Measurements from ENCODE around the gene LRRC8E. TPM values are rescaled to one million over a fixed set of nuclear protein-coding genes. Genes with fewer than 3 reads are reported as not detected.

Gene LRRC8E
- total RNA-seq, 2 donors from 2014 or later = 1.5 to 2.1 TPM

DNA sequence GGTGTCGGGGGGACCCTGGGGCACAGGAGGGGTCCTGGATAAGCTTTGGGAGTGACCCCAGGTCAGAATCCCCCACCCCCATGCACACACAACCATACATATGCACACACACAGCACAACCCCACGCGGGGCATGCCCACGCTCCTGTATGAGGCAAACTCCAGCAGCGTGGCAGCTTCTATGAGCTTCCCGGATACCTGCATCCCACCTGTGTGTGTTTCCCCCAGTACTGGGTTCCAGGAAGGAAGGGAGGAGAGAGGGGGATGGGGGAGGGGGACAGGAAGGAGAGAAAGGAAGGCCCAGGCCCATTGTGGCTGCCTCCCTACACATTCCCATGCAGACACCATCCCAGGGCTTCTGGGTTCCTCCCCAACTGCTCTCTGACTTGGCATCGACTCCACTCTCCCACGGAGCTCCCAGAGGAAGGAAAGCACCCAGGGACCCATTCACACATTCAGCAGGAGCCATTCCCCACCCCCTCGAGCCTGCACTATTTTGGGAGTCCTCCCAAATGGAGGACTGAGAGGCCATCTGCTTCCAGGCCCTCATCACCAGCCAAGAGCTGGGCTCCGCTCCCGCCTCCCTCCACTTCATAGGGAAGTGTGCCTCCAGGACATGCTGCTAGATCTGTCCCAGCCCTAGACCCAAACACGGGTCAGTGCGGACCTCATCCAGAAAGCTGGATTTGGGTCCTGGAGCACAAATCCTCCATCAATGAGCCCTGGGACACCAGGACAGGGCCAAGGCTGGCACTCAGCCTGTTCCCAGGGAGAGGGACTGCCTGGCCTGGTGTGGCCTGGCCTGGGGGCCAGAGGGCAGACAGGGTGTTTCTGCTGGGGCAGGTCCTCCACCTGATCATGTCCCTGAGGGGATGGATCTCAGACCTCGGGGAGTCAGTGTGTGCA, 27.3 kb upstream of the LRRC8E start:
- Histone ChIP-seq H3K4me3 (no peak overlapping the region), H3K36me3 (no peaks in the 10 kb centered on the region), H3K4me1 (peaks cover 0 to 21% of the 10 kb centered on the region in 2 donors), H3K27ac (no peak overlapping the region), H3K9me3 (no peaks in the 10 kb centered on the region), H3K27me3 (no peaks in the 10 kb centered on the region)
- TF ChIP-seq, protein P1, sequence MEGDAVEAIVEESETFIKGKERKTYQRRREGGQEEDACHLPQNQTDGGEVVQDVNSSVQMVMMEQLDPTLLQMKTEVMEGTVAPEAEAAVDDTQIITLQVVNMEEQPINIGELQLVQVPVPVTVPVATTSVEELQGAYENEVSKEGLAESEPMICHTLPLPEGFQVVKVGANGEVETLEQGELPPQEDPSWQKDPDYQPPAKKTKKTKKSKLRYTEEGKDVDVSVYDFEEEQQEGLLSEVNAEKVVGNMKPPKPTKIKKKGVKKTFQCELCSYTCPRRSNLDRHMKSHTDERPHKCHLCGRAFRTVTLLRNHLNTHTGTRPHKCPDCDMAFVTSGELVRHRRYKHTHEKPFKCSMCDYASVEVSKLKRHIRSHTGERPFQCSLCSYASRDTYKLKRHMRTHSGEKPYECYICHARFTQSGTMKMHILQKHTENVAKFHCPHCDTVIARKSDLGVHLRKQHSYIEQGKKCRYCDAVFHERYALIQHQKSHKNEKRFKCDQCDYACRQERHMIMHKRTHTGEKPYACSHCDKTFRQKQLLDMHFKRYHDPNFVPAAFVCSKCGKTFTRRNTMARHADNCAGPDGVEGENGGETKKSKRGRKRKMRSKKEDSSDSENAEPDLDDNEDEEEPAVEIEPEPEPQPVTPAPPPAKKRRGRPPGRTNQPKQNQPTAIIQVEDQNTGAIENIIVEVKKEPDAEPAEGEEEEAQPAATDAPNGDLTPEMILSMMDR (IDR thresholded peaks at IDR 0.05) = no peak
- no peak for DNase-seq (ENCODE audit: low spot score)

DNA sequence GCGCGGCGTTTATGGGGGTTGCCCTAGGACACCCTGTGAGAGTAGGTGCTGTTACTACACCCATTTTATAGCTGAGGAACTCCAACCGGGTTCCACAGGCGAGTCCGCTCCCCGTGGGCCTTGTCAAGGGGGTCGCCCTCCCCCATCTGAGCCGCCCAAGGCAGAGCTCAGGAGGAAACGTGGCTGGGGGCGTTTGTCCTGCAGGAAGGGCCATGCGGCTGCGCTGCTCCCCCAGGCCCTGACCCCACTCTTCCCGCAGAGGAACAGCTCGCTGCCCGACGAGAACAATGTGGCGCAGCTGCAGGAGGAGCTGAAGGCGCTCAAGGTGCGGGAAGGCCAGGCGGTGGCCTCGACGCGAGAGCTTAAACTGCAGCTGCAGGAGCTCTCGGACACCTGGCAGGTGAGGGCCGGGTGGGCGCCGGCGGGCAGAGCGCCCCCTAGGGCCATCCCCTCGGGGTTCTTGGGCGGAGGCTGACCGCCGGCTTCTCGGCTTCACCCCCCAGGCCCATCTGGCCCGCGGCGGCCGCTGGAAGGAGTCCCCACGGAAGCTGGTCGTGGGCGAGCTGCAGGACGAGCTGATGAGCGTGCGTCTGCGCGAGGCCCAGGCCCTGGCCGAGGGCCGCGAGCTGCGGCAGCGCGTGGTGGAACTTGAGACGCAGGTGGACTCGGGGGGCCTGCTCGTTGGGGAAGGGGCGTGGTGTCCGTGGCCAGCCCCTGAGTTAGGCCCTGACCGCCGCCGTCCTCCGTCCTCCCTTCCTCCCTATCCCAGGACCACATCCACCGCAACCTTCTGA, 26.5 kb upstream of the LRRC8E start:
- Histone ChIP-seq H3K9me3 (no peaks in the 10 kb centered on the region), H3K36me3 (no peaks in the 10 kb centered on the region), H3K4me1 (peaks cover 0 to 21% of the 10 kb centered on the region in 2 donors), H3K27ac (no peak overlapping the region), H3K4me3 (peak overlapping the region in 1 of 2 donors; percentile 27), H3K27me3 (no peaks in the 10 kb centered on the region)
- no peak for DNase-seq (ENCODE audit: low spot score)
- TF ChIP-seq, protein P1 (IDR thresholded peaks at IDR 0.05) = no peak

DNA sequence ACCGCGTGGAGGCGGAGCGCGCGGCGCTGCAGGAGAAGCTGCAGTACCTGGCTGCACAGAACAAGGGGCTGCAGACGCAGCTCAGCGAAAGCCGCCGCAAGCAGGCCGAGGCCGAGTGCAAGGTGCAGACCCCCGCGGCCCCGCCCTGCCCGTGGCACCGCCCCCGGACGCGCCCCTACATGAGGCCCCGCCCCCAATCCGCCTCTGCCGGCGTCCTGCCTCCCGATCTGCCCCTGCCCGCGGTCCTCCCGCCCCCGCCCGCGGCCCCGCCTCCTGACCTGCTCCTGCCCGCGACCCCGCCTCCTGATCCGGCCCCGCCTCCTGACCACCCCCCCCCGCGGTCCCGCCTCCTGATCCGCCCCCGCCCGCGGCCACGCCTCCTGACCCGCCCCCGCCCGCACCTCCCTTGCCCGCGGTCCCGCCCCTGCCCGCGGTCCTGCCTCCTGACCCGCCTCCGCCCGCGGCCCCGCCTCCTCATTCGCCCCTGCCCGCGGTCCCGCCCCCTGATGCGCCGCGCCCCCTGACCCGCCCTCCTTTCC, 25.8 kb upstream of the LRRC8E start:
- H3K4me3 ChIP-seq = peak overlapping the region in 1 of 2 donors; percentile 27

DNA sequence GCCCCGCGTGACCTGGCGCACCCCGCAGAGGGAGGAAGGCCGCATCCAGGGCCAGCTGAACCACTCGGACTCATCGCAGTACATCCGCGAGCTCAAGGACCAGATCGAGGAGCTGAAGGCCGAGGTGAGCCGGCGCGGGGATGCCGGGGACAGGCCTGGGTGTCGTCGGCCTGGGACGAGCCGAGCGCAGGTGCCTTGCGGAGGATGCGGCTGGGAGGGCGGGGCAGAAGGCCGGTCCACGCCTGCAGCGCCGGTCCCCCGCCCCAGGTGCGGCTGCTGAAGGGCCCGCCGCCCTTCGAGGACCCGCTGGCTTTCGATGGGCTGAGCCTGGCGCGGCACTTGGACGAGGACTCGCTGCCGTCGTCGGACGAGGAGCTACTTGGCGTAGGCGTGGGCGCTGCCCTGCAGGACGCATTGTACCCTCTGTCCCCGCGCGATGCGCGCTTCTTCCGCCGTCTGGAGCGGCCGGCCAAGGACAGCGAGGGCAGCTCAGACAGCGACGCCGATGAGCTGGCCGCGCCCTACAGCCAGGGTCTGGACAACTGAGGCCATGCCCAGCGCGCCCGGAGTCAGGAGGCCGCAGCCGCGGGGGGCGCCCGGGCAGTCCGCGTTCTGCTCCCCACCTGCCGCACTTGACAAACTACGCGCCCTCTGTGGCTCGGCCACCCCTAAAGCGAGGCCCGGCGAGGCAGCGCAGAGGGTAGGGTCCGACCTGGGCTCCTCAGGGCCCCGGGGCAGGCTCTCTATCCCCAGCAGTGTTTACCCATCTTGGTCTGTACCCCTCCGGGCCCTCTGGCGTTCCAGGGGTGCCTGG, 24.9 kb upstream of the LRRC8E start:
- Histone ChIP-seq H3K27me3 (no peaks in the 10 kb centered on the region), H3K36me3 (no peaks in the 10 kb centered on the region), H3K27ac (no peak overlapping the region), H3K4me3 (no peak overlapping the region), H3K9me3 (no peaks in the 10 kb centered on the region), H3K4me1 (peaks cover 0 to 23% of the 10 kb centered on the region in 2 donors)
- TF ChIP-seq, protein P1 (IDR thresholded peaks at IDR 0.05) = no peak
- no peak for DNase-seq (ENCODE audit: low spot score)

More for the DNA sequence above, 25.8 kb upstream of the LRRC8E start:
- TF ChIP-seq, protein P1 (IDR thresholded peaks at IDR 0.05) = no peak
- no peak for DNase-seq (ENCODE audit: low spot score)
- no peaks in the 10 kb centered on the region for H3K27me3 ChIP-seq
- H3K36me3 ChIP-seq = no peaks in the 10 kb centered on the region
- H3K27ac ChIP-seq = no peak overlapping the region
- H3K9me3 ChIP-seq = no peaks in the 10 kb centered on the region
- H3K4me1 ChIP-seq = peaks cover 0 to 21% of the 10 kb centered on the region in 2 donors

Data from right atrium auricular region (tissue), 2 donors.